Measurements from ENCODE around the gene RPL11. TPM values are rescaled to one million over a fixed set of nuclear protein-coding genes. Genes with fewer than 3 reads are reported as not detected.
"Not testable (repeated sequence)": the region's sequence is repeated elsewhere in the genome, so short reads cannot be mapped to it uniquely, and the experiment has no call there.

Gene RPL11
- total RNA-seq, 1 experiment from 2014 or later = 2,371 TPM

GRCh38 chr1:23727362-23727811 lies 35.8 kb downstream of the RPL11 start:
- no peak for DNase-seq (ENCODE audit: extremely low read depth, low read depth)

- DNase-seq (ENCODE audit: extremely low read depth, low read depth) = no peak
These were observed 41.0 kb downstream of the RPL11 start for GRCh38 chr1:23732363-23733224.

- DNase-seq (ENCODE audit: extremely low read depth, low read depth) = not testable (repeated sequence)
These were observed 41.7 kb downstream of the RPL11 start for GRCh38 chr1:23733281-23733680.

- DNase-seq (ENCODE audit: extremely low read depth, low read depth) = no peak
These were observed 45.0 kb downstream of the RPL11 start for GRCh38 chr1:23736437-23737134.

GRCh38 chr1:23741609-23742008 lies 50.0 kb downstream of the RPL11 start:
- no peak for DNase-seq (ENCODE audit: extremely low read depth, low read depth)

GRCh38 chr1:23742670-23743286 lies 51.2 kb downstream of the RPL11 start:
- DNase-seq (ENCODE audit: extremely low read depth, low read depth) = no peak

GRCh38 chr1:23743287-23744152 lies 51.9 kb downstream of the RPL11 start, which contains the start of gene ELOA:
Gene ELOA (plus strand): TSS chr1:23743471. CDS start chr1:23743504, 33 bp downstream.
- DNase-seq (ENCODE audit: extremely low read depth, low read depth) = peak; percentile 33

- DNase-seq (ENCODE audit: extremely low read depth, low read depth) = peak; percentile 36
These were observed 53.9 kb downstream of the RPL11 start for GRCh38 chr1:23745515-23745914.

Other genes starting within 250 kb of the RPL11 start
- gene ASAP3, start 207.6 kb upstream of the RPL11 start, total RNA-seq (2014; rRNA removed; shearing (Covaris generic)) = 6.8 and 8.3 TPM in 2 replicates
- gene E2F2, start 160.6 kb upstream of the RPL11 start, total RNA-seq (2014; rRNA removed; shearing (Covaris generic)) = 3.4 and 3.9 TPM in 2 replicates
- gene ID3, start 132.3 kb upstream of the RPL11 start, total RNA-seq (2014; rRNA removed; shearing (Covaris generic)) = 53.6 and 68.8 TPM in 2 replicates
- gene ELOA, start 51.7 kb downstream of the RPL11 start, total RNA-seq (2014; rRNA removed; shearing (Covaris generic)) = 29.5 and 31.1 TPM in 2 replicates
- gene PITHD1, start 86.6 kb downstream of the RPL11 start, total RNA-seq (2014; rRNA removed; shearing (Covaris generic)) = 40.1 TPM in 2 replicates
- gene LYPLA2, start 99.3 kb downstream of the RPL11 start, total RNA-seq (2014; rRNA removed; shearing (Covaris generic)) = 50.8 and 54.3 TPM in 2 replicates
- gene GALE, start 108.9 kb downstream of the RPL11 start, total RNA-seq (2014; rRNA removed; shearing (Covaris generic)) = 36.2 and 37.2 TPM in 2 replicates
- gene HMGCL, start 133.6 kb downstream of the RPL11 start, total RNA-seq (2014; rRNA removed; shearing (Covaris generic)) = 29.1 and 30.0 TPM in 2 replicates
- gene FUCA1, start 176.5 kb downstream of the RPL11 start, total RNA-seq (2014; rRNA removed; shearing (Covaris generic)) = 16.6 and 17.1 TPM in 2 replicates
- not detected in 2 replicates for gene CNR2, start 221.6 kb downstream of the RPL11 start, total RNA-seq (2014; rRNA removed; shearing (Covaris generic))